T-cell (primary cell): ENCODE results near the gene DAP. TPM values are rescaled to one million over a fixed set of nuclear protein-coding genes. Genes with fewer than 3 reads are reported as not detected.

Source experiments
- ATAC-seq, 4 experiments: fragments of 200-7000 bp in 3 of 4; fragments of 150-1000 bp in 1 of 4; cut with Tn5 transposase; replicated peaks in 1 of 4; 1 replicate in 3 of 4; 2 replicates in 1 of 4; pipeline ENCODE4 v1.10.0; 2021; ENCODE audit warnings: moderate library complexity in 3 of 4, mild to moderate bottlenecking in 2 of 4, moderate number of reproducible peaks in 1 of 4
- CTCF ChIA-PET, 2 donors: fragments of 300-600 bp; sonication (Branson Sonifier 250); formaldehyde crosslinking; loops; one replicate each; lab custom pipeline; 2022; ENCODE audit warnings: antibody characterized with exemption in 2 of 2; lab: Charles Lee
- POLR2A ChIA-PET, 2 donors: fragments of 300-600 bp; sonication (Branson Sonifier 250); formaldehyde crosslinking; loops; one replicate each; lab custom pipeline; 2022; ENCODE audit warnings: antibody characterized with exemption in 2 of 2; lab: Charles Lee
- DNase-seq, 35 experiments: peaks; one replicate each; pipeline versions ENCODE4 v3.0.0 to v3.0.0-alpha.2; 2013 to 2023
- H3K27ac ChIP-seq: one replicate; pipeline ENCODE4 v1.5.1; 2013; ENCODE audit warnings: low read length
- H3K27me3 ChIP-seq, 2 experiments: replicated peaks in 1 of 2; 1 replicate in 1 of 2; 2 replicates in 1 of 2; pipeline versions ENCODE4 v1.6.1 to v1.7.0; 2013; ENCODE audit warnings: low read length in 1 of 2, mixed read lengths in 1 of 2; ENCODE audit not compliant: control insufficient read depth in 2 of 2, insufficient read depth in 2 of 2; ENCODE audit errors: extremely low read depth in 1 of 2
- H3K36me3 ChIP-seq, 2 donors: 1 replicate in 1 of 2; 2 replicates in 1 of 2; pipeline versions ENCODE4 v1.6.1 to v1.7.0; 2013; ENCODE audit warnings: low read length in 1 of 2; ENCODE audit not compliant: control insufficient read depth in 2 of 2, insufficient read depth in 1 of 2; ENCODE audit errors: extremely low read depth in 1 of 2
- H3K4me1 ChIP-seq, 2 experiments: 1 replicate in 1 of 2; 2 replicates in 1 of 2; pipeline versions ENCODE4 v1.6.1 to v1.7.0; 2013; ENCODE audit warnings: low read length in 2 of 2, mixed read lengths in 1 of 2; ENCODE audit not compliant: insufficient read depth in 2 of 2, control insufficient read depth in 1 of 2; ENCODE audit errors: extremely low read depth in 1 of 2
- H3K4me3 ChIP-seq, 2 donors: 1 replicate in 1 of 2; 2 replicates in 1 of 2; pipeline versions ENCODE4 v1.5.1 to v1.7.0; 2013; ENCODE audit warnings: mild to moderate bottlenecking in 2 of 2, low read length in 1 of 2, moderate library complexity in 1 of 2; ENCODE audit not compliant: control insufficient read depth in 1 of 2; ENCODE audit errors: extremely low read depth in 1 of 2
- H3K9me3 ChIP-seq: 2 replicates; pipeline ENCODE4 v1.7.0; 2013
- H3K27ac Mint-ChIP-seq, 2 donors: one replicate each; pipeline ENCODE4 v1.8.0; 2020 to 2021; ENCODE audit warnings: mild to moderate bottlenecking in 2 of 2, mixed read lengths in 2 of 2
- H3K27me3 Mint-ChIP-seq, 2 donors: one replicate each; pipeline ENCODE4 v1.8.0; 2021 to 2022; ENCODE audit warnings: mixed read lengths in 2 of 2
- H3K36me3 Mint-ChIP-seq: one replicate; pipeline ENCODE4 v1.8.0; 2021; ENCODE audit warnings: mixed read lengths
- H3K4me1 Mint-ChIP-seq, 3 donors: one replicate each; pipeline ENCODE4 v1.8.0; 2020 to 2022; ENCODE audit warnings: mixed read lengths in 3 of 3, mild to moderate bottlenecking in 1 of 3
- H3K4me3 Mint-ChIP-seq, 3 donors: one replicate each; pipeline ENCODE4 v1.8.0; 2020 to 2022; ENCODE audit warnings: mild to moderate bottlenecking in 3 of 3, mixed read lengths in 3 of 3, moderate library complexity in 3 of 3
- H3K9me3 Mint-ChIP-seq, 3 donors: one replicate each; pipeline ENCODE4 v1.8.0; 2020 to 2022; ENCODE audit warnings: mixed read lengths in 3 of 3
- WGBS: methylation state at CpG from one replicate; pipeline ENCODE4 v1.1.5; 2013; ENCODE audit warnings: missing lambda C conversion rate; ENCODE audit not compliant: insufficient coverage; 5-methylcytosine and 5-hydroxymethylcytosine counted together
- total RNA-seq, 35 experiments: library from RNA in 6 of 35; stranded (reverse) in 6 of 35; fragments of 120-200 nt in 1 of 35; gene quantifications; one replicate each; pipeline versions ENCODE4 v1.2.1 to v1.2.4 and lab custom pipeline; 2013 to 2026

Gene DAP
- total RNA-seq, 5 donors from 2014 or later (not counting 1 experiment from before 2014, with no cell fraction given): 34.1 to 43.7 (median 36.3) TPM

DNA sequence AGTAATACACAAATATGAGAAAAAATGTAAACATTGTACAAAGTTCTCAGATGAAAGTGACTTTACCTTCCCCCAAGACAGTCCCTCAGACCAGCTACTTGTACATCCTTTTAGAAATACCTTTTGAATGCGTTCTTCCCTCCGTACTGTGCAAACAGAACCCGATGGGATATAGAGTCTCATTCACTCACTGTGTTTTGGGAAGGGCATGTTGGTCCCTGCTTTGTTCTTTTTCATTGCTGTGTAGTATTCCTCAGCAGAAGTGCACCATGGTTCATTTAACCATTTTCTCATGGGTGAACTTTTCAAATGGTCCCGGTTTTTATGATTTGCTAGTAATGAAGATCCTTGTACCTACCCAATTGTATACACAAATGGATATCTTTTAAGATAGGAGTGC lies 102.8 kb downstream of the DAP start:
- Mint-ChIP-seq H3K27me3 (no peaks in the 10 kb centered on the region), H3K4me3 (no peak overlapping the region), H3K4me1 (no peaks in the 10 kb centered on the region), H3K9me3 (peaks cover 0 to 5% (median 4%) of the 10 kb centered on the region in 3 donors), H3K27ac (no peak overlapping the region), H3K36me3 (no peaks in the 10 kb centered on the region)
- ChIA-PET CTCF (interaction anchor here in 1 of 2 donors (0.6 kb wide), 1 partner anchor 99 kb away, joined by 3 read pairs; no protein-coding TSS in a partner anchor), POLR2A (no interaction called here)
- no peaks in the 10 kb centered on the region for H3K36me3 ChIP-seq
- H3K27ac ChIP-seq: no peak overlapping the region
- H3K4me3 ChIP-seq: no peak overlapping the region
- DNase-seq: no peak
- no peaks in the 10 kb centered on the region for H3K4me1 ChIP-seq
- no peaks in the 10 kb centered on the region for H3K9me3 ChIP-seq
- ATAC-seq: no peak
- no CpG with 5 or more reads among the region's 4 CpGs for WGBS
- peaks cover 0 to 12% of the 10 kb centered on the region in 2 experiments for H3K27me3 ChIP-seq

DNA sequence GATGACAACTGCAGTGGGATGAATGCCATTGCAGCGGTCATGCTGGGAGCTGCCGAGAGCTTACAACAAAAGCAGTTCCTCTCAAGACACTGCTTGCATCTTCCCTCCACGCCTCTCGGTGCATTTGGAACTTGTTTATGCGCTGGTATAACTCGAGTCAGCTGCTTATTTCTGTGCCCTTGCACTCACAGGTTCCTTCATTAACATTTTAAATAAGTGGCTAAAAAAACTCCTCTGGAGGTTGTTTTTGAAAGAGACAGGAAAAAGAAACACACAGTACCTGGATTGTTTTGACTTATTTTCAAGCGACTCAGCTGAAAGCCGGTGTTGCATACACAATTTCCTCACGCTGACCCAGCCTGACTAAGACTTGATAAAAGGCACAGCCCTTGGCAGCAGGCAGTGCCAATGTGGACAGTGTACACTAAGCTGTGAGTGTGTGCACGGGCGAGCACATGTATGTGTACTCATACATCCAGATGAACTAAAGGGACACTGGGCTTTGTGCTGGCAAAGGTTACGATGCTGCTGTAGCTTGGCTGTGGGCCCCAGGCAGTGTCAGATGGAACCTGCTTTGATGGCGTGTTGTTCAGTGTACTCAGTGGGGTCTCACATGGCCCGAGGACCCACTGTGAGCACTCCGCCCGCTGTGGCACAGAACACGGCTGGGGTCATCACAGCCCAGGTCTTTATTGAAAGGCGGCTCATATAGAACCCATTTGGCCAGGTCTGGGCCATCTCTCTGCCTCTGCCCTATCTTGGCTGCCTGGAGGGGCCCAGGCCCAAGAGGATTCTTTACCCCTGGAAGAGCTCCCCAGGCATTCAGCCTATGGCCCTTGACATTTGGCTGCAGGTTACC lies 104.8 kb downstream of the DAP start:
- ATAC-seq (no peak), DNase-seq (no peak)
- Histone ChIP-seq H3K4me1 (no peaks in the 10 kb centered on the region), H3K9me3 (no peaks in the 10 kb centered on the region), H3K27me3 (no peaks in the 10 kb centered on the region), H3K27ac (no peak overlapping the region), H3K4me3 (no peak overlapping the region), H3K36me3 (no peaks in the 10 kb centered on the region)
- Mint-ChIP-seq H3K9me3 (peaks cover 0 to 5% (median 4%) of the 10 kb centered on the region in 3 donors), H3K4me1 (no peaks in the 10 kb centered on the region), H3K27me3 (no peaks in the 10 kb centered on the region), H3K27ac (no peak overlapping the region), H3K4me3 (no peak overlapping the region), H3K36me3 (no peaks in the 10 kb centered on the region)
- ChIA-PET POLR2A (no interaction called here), CTCF (no interaction called here)
- WGBS: 95% methylated on average over 16 of the region's 18 CpGs

DNA sequence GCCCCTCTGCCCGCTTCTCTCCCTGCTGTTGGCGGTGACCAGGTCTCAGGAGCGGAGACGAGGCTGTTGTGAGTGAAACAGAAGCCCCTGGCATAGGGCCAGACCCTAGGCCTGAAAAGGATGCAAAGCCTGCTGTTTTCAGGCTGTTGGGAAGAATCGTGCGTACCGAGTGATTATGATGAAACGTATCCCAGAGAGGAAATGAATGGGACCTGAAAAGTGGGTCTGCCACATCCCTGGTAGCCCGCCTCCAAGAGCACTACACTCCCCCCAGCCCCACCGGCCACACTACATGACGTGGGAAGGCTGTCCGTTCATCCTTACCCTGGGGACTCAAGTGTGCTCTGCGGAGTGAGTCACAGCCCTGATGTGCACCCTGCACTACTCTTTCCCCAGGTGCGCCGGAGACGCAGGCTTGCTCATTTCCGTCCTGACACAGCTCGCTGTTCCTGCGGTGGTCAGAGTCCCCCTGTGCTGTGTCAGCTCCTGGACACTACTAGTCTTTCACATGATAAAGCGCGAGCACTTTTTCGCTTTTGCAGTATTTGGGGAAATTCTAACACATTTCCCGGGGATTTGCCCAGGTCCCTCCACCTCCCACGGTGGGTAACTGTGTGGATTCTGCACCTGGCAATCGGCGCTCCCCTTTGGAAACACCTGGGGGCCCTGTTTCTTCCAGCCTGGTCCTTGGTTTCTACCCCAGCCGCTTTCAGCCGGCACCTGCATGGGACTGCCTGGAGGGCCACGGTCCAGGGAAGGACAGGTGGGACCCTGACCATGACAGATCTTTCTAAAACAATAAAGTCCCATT lies 105.7 kb downstream of the DAP start:
- H3K9me3 Mint-ChIP-seq: peaks cover 0 to 5% (median 4%) of the 10 kb centered on the region in 3 donors
- no peaks in the 10 kb centered on the region for H3K4me1 Mint-ChIP-seq
- CTCF ChIA-PET: no interaction called here
- no peaks in the 10 kb centered on the region for H3K27me3 Mint-ChIP-seq
- H3K9me3 ChIP-seq: no peaks in the 10 kb centered on the region
- DNase-seq (no peak), ATAC-seq (no peak)
- peaks cover 3% of the 10 kb centered on the region for H3K36me3 Mint-ChIP-seq
- H3K36me3 ChIP-seq: no peaks in the 10 kb centered on the region
- H3K27me3 ChIP-seq: no peaks in the 10 kb centered on the region
- no peak overlapping the region for H3K27ac Mint-ChIP-seq
- no peak overlapping the region for H3K4me3 ChIP-seq
- no peaks in the 10 kb centered on the region for H3K4me1 ChIP-seq
- POLR2A ChIA-PET: no interaction called here
- 94% methylated on average over 27 of the region's 29 CpGs for WGBS
- H3K27ac ChIP-seq: no peak overlapping the region
- H3K4me3 Mint-ChIP-seq: no peak overlapping the region

DNA sequence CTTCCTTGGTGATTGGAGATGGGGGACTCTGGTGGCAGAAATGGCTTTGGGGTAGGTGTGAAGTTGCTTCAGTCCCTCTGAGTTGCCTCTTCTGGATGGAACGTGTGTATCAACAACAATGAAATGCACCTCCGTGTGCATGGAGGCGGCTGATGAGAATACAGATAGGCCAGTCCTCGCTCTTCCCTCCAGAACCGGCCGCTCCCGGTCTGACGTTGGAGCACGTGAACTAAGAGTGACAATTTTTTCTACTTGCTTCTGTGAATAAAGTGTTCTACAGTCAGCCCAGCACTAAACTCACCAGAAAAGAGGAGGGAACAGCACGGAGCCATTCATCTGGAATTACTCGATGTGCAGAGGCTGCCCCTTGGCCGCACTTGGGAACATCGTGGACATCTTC lies 106.5 kb downstream of the DAP start:
- Histone ChIP-seq H3K27ac (no peak overlapping the region), H3K9me3 (no peaks in the 10 kb centered on the region), H3K36me3 (no peaks in the 10 kb centered on the region), H3K4me3 (no peak overlapping the region), H3K27me3 (no peaks in the 10 kb centered on the region), H3K4me1 (no peaks in the 10 kb centered on the region)
- Mint-ChIP-seq H3K4me1 (no peaks in the 10 kb centered on the region), H3K27me3 (no peaks in the 10 kb centered on the region), H3K9me3 (peaks cover 0 to 5% (median 4%) of the 10 kb centered on the region in 3 donors), H3K27ac (no peak overlapping the region), H3K36me3 (peaks cover 4% of the 10 kb centered on the region), H3K4me3 (no peak overlapping the region)
- ATAC-seq: no peak
- 96% methylated on average over 5 of the region's 13 CpGs for WGBS
- POLR2A ChIA-PET: no interaction called here
- CTCF ChIA-PET: no interaction called here
- DNase-seq: no peak

DNA sequence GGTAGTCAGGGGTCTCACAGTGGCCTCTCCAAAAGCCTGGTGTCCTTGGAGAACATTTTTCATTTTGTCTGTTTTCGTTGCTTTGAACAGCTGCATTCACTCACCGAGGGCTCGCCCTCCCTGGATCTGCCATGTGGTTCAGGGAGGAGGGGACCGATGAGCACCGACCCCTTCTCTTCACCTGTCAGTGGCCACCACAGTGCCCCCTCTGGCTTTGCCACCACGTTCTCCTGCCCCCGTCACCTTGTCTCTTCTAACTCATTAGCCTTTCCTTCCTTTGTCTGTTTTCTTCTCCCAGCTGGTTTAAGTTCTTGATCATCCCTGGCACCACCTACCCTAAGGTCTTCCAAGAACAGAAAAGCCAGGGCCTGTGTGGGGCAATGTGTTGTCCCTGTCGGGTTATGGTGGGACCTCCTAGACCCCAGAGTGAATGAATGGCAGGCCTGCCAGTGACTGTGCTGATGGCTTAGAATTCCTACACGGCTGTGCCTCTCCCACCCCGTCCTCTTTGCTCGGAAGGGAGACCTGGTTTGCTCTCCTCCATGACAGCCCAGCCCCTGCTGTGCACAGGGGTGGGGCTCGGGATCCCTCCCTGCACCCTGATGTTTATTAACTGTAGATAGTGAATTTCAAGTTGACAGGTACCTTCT lies 107.2 kb downstream of the DAP start:
- WGBS: 80% methylated on average over 3 of the region's 12 CpGs
- H3K4me1 ChIP-seq: no peaks in the 10 kb centered on the region
- no peaks in the 10 kb centered on the region for H3K36me3 ChIP-seq
- no peak overlapping the region for H3K27ac Mint-ChIP-seq
- no peaks in the 10 kb centered on the region for H3K9me3 ChIP-seq
- no peaks in the 10 kb centered on the region for H3K4me1 Mint-ChIP-seq
- peaks cover 0 to 5% (median 4%) of the 10 kb centered on the region in 3 donors for H3K9me3 Mint-ChIP-seq
- ChIA-PET CTCF (no interaction called here), POLR2A (no interaction called here)
- H3K27ac ChIP-seq: no peak overlapping the region
- no peak for DNase-seq
- H3K27me3 Mint-ChIP-seq: no peaks in the 10 kb centered on the region
- no peak for ATAC-seq
- H3K4me3 ChIP-seq: no peak overlapping the region
- H3K27me3 ChIP-seq: no peaks in the 10 kb centered on the region
- H3K36me3 Mint-ChIP-seq: peaks cover 4% of the 10 kb centered on the region
- no peak overlapping the region for H3K4me3 Mint-ChIP-seq

DNA sequence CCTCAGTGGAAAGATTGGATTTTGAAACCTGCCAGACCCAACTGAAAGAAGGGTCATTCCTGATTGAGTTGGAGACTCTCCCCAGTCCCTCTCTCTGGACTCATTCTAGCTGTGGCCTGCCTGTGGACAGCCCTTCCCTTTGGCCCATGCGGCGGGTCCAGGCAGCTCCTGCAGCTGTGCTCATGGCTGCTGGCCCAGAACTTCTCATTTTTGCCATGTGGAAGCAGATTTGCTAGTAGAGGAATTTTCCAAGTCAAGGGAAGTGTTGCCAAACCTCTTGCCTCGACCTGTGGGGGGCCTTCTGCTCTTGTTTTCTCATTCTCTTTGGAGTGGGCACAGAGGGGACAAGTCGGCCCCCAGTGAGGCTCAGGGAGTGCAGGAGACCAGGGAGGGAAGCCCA lies 108.0 kb downstream of the DAP start:
- no peak overlapping the region for H3K27ac ChIP-seq
- no peak overlapping the region for H3K4me3 ChIP-seq
- ChIA-PET CTCF (no interaction called here), POLR2A (no interaction called here)
- 100% methylated on average over 1 of the region's 4 CpGs for WGBS
- no peaks in the 10 kb centered on the region for H3K9me3 ChIP-seq
- no peaks in the 10 kb centered on the region for H3K27me3 Mint-ChIP-seq
- ATAC-seq (no peak), DNase-seq (no peak)
- H3K36me3 ChIP-seq: no peaks in the 10 kb centered on the region
- H3K4me1 Mint-ChIP-seq: no peaks in the 10 kb centered on the region
- peaks cover 4% of the 10 kb centered on the region for H3K36me3 Mint-ChIP-seq
- no peaks in the 10 kb centered on the region for H3K27me3 ChIP-seq
- peaks cover 0 to under 1% (median 0%) of the 10 kb centered on the region in 3 donors for H3K9me3 Mint-ChIP-seq
- H3K27ac Mint-ChIP-seq: no peak overlapping the region
- H3K4me3 Mint-ChIP-seq: no peak overlapping the region
- no peaks in the 10 kb centered on the region for H3K4me1 ChIP-seq
